H1 (cell line): ENCODE results near the gene MBD3L5. TPM values are rescaled to one million over a fixed set of nuclear protein-coding genes. Genes with fewer than 3 reads are reported as not detected.

ENCODE experiments used
- CTCF ChIA-PET: fragments of 300-600 bp; sonication (Branson Sonifier 250); formaldehyde crosslinking; loops from one replicate; lab custom pipeline; 2021; ENCODE audit not compliant: partially characterized antibody; lab: Charles Lee
- POLR2A ChIA-PET: fragments of 300-600 bp; sonication (Branson Sonifier 250); formaldehyde crosslinking; loops from one replicate; lab custom pipeline; 2021; ENCODE audit warnings: inconsistent platforms; ENCODE audit not compliant: partially characterized antibody; lab: Charles Lee
- DNase-seq, 2 experiments: peaks; one replicate each; pipeline versions ENCODE4 v3.0.0 to v3.0.0-alpha.2; 2010 to 2022; ENCODE audit warnings: low spot score in 2 of 2, low read depth in 1 of 2, mixed read lengths in 1 of 2
- FAIRE-seq: peaks from 2 replicates; lab custom pipeline; 2011; peaks lifted over from hg19 to GRCh38; lab: Jason Lieb, UNC
- H2AFZ ChIP-seq: 2 replicates; pipeline ENCODE4 v1.8.1; 2012; ENCODE audit warnings: low read length, inconsistent platforms
- H2AK5ac ChIP-seq: 2 replicates; pipeline ENCODE4 v1.6.1; 2013; ENCODE audit warnings: low read depth, low read length
- H2BK120ac ChIP-seq: replicated peaks from 2 replicates; pipeline ENCODE3; 2013; ENCODE audit warnings: low read depth, low read length, inconsistent platforms
- H2BK12ac ChIP-seq: 2 replicates; pipeline ENCODE4 v1.6.1; 2013; ENCODE audit warnings: low read depth, low read length
- H2BK15ac ChIP-seq: 2 replicates; pipeline ENCODE4 v1.6.1; 2013; ENCODE audit warnings: low read length
- H2BK20ac ChIP-seq: 2 replicates; pipeline ENCODE4 v1.6.1; 2013; ENCODE audit warnings: low read length
- H2BK5ac ChIP-seq: 2 replicates; pipeline ENCODE4 v1.6.1; 2013; ENCODE audit warnings: low read depth, low read length
- H3K14ac ChIP-seq: 2 replicates; pipeline ENCODE4 v1.6.1; 2013; ENCODE audit warnings: inconsistent platforms; ENCODE audit not compliant: insufficient read length
- H3K18ac ChIP-seq: 2 replicates; pipeline ENCODE4 v1.6.1; 2013; ENCODE audit warnings: low read length; ENCODE audit errors: extremely low read depth
- H3K23ac ChIP-seq: 2 replicates; pipeline ENCODE4 v1.6.1; 2013; ENCODE audit warnings: inconsistent platforms; ENCODE audit not compliant: insufficient read length
- H3K23me2 ChIP-seq: 2 replicates; pipeline ENCODE4 v1.6.1; 2013; ENCODE audit warnings: low read depth, low read length
- H3K27ac ChIP-seq: 2 replicates; pipeline ENCODE4 v1.6.1; 2011; ENCODE audit warnings: low read depth, low read length, inconsistent platforms
- H3K27me3 ChIP-seq, 4 experiments: replicated peaks in 1 of 4; 1 replicate in 1 of 4; 2 replicates in 3 of 4; pipeline versions ENCODE4 v1.6.1 to v1.8.1; 2011 to 2013; ENCODE audit warnings: low read length in 3 of 4, mild to moderate bottlenecking in 3 of 4, inconsistent platforms in 2 of 4, mixed read lengths in 2 of 4, moderate library complexity in 1 of 4; ENCODE audit not compliant: control insufficient read depth in 3 of 4, insufficient read depth in 3 of 4; ENCODE audit errors: extremely low read depth in 1 of 4
- H3K36me3 ChIP-seq, 4 experiments: 2 replicates each; pipeline versions ENCODE4 v1.6.1 to v1.8.1; 2011 to 2013; ENCODE audit warnings: mild to moderate bottlenecking in 4 of 4, low read length in 3 of 4, moderate library complexity in 2 of 4, control low read depth in 1 of 4, inconsistent platforms in 1 of 4; ENCODE audit not compliant: insufficient read depth in 4 of 4, control insufficient read depth in 2 of 4
- H3K4ac ChIP-seq: replicated peaks from 2 replicates; pipeline ENCODE3; 2013; ENCODE audit warnings: low read length, low read depth, mixed read lengths, inconsistent platforms; ENCODE audit not compliant: insufficient read length
- H3K4me1 ChIP-seq, 4 experiments: replicated peaks in 1 of 4; 1 replicate in 1 of 4; 2 replicates in 3 of 4; pipeline versions ENCODE4 v1.6.1 to v1.8.1; 2011 to 2013; ENCODE audit warnings: low read length in 3 of 4, inconsistent platforms in 2 of 4, mixed read lengths in 1 of 4; ENCODE audit not compliant: insufficient read depth in 4 of 4, control insufficient read depth in 3 of 4
- H3K4me2 ChIP-seq, 2 experiments: 2 replicates each; pipeline versions ENCODE4 v1.6.1 to v1.8.1; 2011 to 2013; ENCODE audit warnings: low read depth in 2 of 2, low read length in 2 of 2, control low read depth in 1 of 2, inconsistent platforms in 1 of 2, mild to moderate bottlenecking in 1 of 2; ENCODE audit not compliant: insufficient read depth in 1 of 2
- H3K4me3 ChIP-seq, 4 experiments: fragments of 200-600, 300-600 bp in 1 of 4; sonication (generic), shearing (Covaris generic), sonication (Bioruptor Twin) in 1 of 4; 2 replicates each; pipeline versions ENCODE4 v1.5.1 to v1.8.1; 2011 to 2016; ENCODE audit warnings: low read length in 4 of 4, low read depth in 3 of 4, control low read depth in 2 of 4, inconsistent platforms in 2 of 4, mild to moderate bottlenecking in 2 of 4, mixed read lengths in 1 of 4, moderate library complexity in 1 of 4; ENCODE audit not compliant: insufficient read depth in 2 of 4; ENCODE audit errors: extremely low read depth in 1 of 4
- H3K56ac ChIP-seq: replicated peaks from 2 replicates; pipeline ENCODE3; 2013; ENCODE audit warnings: low read depth, mild to moderate bottlenecking, mixed read lengths, low read length, inconsistent platforms; ENCODE audit not compliant: insufficient read length
- H3K79me1 ChIP-seq: 2 replicates; pipeline ENCODE4 v1.6.1; 2013; ENCODE audit warnings: low read depth, low read length, control low read depth
- H3K79me2 ChIP-seq, 2 experiments: 2 replicates each; pipeline versions ENCODE4 v1.6.1 to v1.8.1; 2012 to 2013; ENCODE audit warnings: low read length in 2 of 2, mild to moderate bottlenecking in 2 of 2, inconsistent platforms in 1 of 2; ENCODE audit not compliant: insufficient read depth in 2 of 2, control insufficient read depth in 1 of 2
- H3K9ac ChIP-seq, 4 experiments: replicated peaks in 1 of 4; 1 replicate in 1 of 4; 2 replicates in 3 of 4; pipeline versions ENCODE4 v1.6.1 to v1.8.1; 2011 to 2013; ENCODE audit warnings: low read depth in 3 of 4, low read length in 3 of 4, control low read depth in 2 of 4, mild to moderate bottlenecking in 2 of 4, moderate library complexity in 2 of 4, inconsistent platforms in 1 of 4; ENCODE audit errors: extremely low read depth in 1 of 4
- H3K9me3 ChIP-seq, 2 experiments: 2 replicates each; pipeline versions ENCODE4 v1.6.1 to v1.8.1; 2012 to 2013; ENCODE audit warnings: mild to moderate bottlenecking in 2 of 2, moderate library complexity in 2 of 2, control low read depth in 1 of 2, inconsistent platforms in 1 of 2, low read depth in 1 of 2, low read length in 1 of 2, mixed read lengths in 1 of 2; ENCODE audit not compliant: insufficient read depth in 2 of 2
- H4K20me1 ChIP-seq, 2 experiments: replicated peaks in 1 of 2; 2 replicates each; pipeline versions ENCODE3 to v1.8.1; 2011 to 2013; ENCODE audit warnings: inconsistent platforms in 2 of 2, low read length in 2 of 2, mild to moderate bottlenecking in 1 of 2; ENCODE audit not compliant: insufficient read depth in 2 of 2, control insufficient read depth in 1 of 2
- H4K5ac ChIP-seq: 2 replicates; pipeline ENCODE4 v1.6.1; 2013; ENCODE audit warnings: low read length, low read depth, mixed read lengths, inconsistent platforms; ENCODE audit not compliant: insufficient read length
- H4K8ac ChIP-seq: 2 replicates; pipeline ENCODE4 v1.8.0; 2013; ENCODE audit warnings: mild to moderate bottlenecking, moderate library complexity, low read length, inconsistent platforms; ENCODE audit not compliant: insufficient read depth; ENCODE audit errors: extremely low read depth
- H4K91ac ChIP-seq: replicated peaks from 2 replicates; pipeline ENCODE3; 2013; ENCODE audit warnings: low read length, mixed read lengths, inconsistent platforms; ENCODE audit not compliant: insufficient read length
- JUN ChIP-seq: IDR thresholded peaks from 2 replicates; pipeline ENCODE4 v1.6.1; 2011; ENCODE audit warnings: low read depth, mild to moderate bottlenecking, improper control_type of control experiment, low read length
- MAFK ChIP-seq: IDR thresholded peaks from 2 replicates; pipeline ENCODE4 v1.6.1; 2012; ENCODE audit warnings: low read depth, mild to moderate bottlenecking, improper control_type of control experiment, low read length
- POLR2AphosphoS5 ChIP-seq: IDR thresholded peaks from 2 replicates; pipeline ENCODE4 v1.6.1; 2011; ENCODE audit warnings: low read depth, low read length
- POU5F1 ChIP-seq: IDR thresholded peaks from 2 replicates; pipeline ENCODE4 v1.6.1; 2011; ENCODE audit warnings: low read depth, mild to moderate bottlenecking, low read length, moderate library complexity
- RFX5 ChIP-seq: IDR thresholded peaks from 2 replicates; pipeline ENCODE4 v1.6.1; 2011; ENCODE audit warnings: low read depth, low read length, improper control_type of control experiment, borderline replicate concordance
- SP1 ChIP-seq: IDR thresholded peaks from 2 replicates; pipeline ENCODE4 v1.6.1; 2011; ENCODE audit warnings: low read depth, low read length
- SRF ChIP-seq: IDR thresholded peaks from 2 replicates; pipeline ENCODE4 v1.6.1; 2011; ENCODE audit warnings: mild to moderate bottlenecking, low read depth, low read length, moderate library complexity
- TAF7 ChIP-seq: optimal IDR thresholded peaks from 2 replicates; pipeline ENCODE3; 2011; ENCODE audit warnings: low read depth, mild to moderate bottlenecking, inconsistent platforms, low read length, moderate library complexity, borderline replicate concordance
- WGBS, 2 experiments: shearing (Covaris generic) in 1 of 2; methylation state at CpG; one replicate each; pipeline versions ENCODE4 v1.1.6 to v1.1.7; 2013 to 2015; ENCODE audit warnings: low lambda C conversion rate in 2 of 2, mixed read lengths in 2 of 2, inconsistent platforms in 1 of 2, low coverage in 1 of 2, missing lambda C conversion rate in 1 of 2; ENCODE audit not compliant: insufficient replicate concordance in 2 of 2, insufficient coverage in 1 of 2, insufficient read length in 1 of 2; ENCODE audit errors: extremely low coverage in 1 of 2, missing lambda C conversion rate in 1 of 2; 5-methylcytosine and 5-hydroxymethylcytosine counted together
- polyA plus RNA-seq, 7 experiments: library from polyadenylated mRNA; depleted of rRNA in 3 of 7; stranded (reverse) in 5 of 7; unstranded in 2 of 7; fragments of >200 nt in 5 of 7; fragments of 200-250 nt in 2 of 7; gene quantifications; 1 replicate in 5 of 7; 2 replicates in 1 of 7; 4 replicates in 1 of 7; pipeline versions ENCODE4 v1.2.1 to v1.2.3, GENCODE V29; 2011 to 2013; ENCODE audit warnings: missing spikeins in 2 of 7, mixed read lengths in 2 of 7
- total RNA-seq: library from RNA; stranded (reverse); fragmentation: NEBNext Ultra II Directional; extraction: Animal tissue kit (Norgen Biotek cat#: 25700); gene quantifications from 2 replicates; pipeline ENCODE4 v1.2.1, GENCODE V29; 2021
- TF ChIP-seq, protein P1 (sequence below): IDR thresholded peaks from 2 replicates; pipeline ENCODE4 v1.6.1; 2012; ENCODE audit warnings: inconsistent platforms

MBD3L5 gene
- total and polyA plus RNA-seq, 2 of the 8 experiments (the other 6 are each of a cell fraction or from before 2014, with no cell fraction given) = not detected

DNA sequence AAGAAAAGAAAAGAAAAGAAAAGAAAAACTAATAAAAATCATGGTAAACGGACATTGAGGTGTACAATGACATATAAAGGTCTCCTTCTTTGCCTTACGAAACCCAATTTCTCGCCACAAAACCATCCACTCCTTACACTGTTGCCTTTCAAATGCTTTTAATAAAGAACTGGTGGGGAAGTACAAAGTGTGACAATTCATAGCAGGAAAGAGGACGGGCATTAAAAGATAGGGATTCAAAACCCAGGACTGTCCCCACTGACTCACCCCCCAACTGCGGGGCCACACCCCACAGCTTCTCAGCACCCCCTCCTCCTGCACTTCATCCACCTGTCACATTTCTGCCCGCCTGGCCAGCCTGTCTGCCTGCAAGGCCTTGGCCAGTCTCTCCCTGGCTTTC lies 11.6 kb upstream of the MBD3L5 start:
- CTCF ChIA-PET = no interaction called here
- no peak for DNase-seq

More for the DNA sequence above, 11.6 kb upstream of the MBD3L5 start:
- Histone ChIP-seq H4K91ac (no peak overlapping the region), H3K79me1 (no peaks in the 10 kb centered on the region), H2BK15ac (no peak overlapping the region), H3K23me2 (no peaks in the 10 kb centered on the region), H3K18ac (no peak overlapping the region), H3K4me3 (no peak overlapping the region), H3K14ac (no peak overlapping the region), H4K5ac (no peak overlapping the region), H3K79me2 (no peaks in the 10 kb centered on the region), H2BK120ac (no peak overlapping the region), H3K27ac (no peak overlapping the region), H2AFZ (no peak overlapping the region), H4K8ac (no peak overlapping the region), H3K23ac (no peak overlapping the region), H2AK5ac (no peak overlapping the region), H3K9me3 (peaks cover 24 to 36% of the 10 kb centered on the region in 2 experiments), H3K36me3 (no peaks in the 10 kb centered on the region), H2BK12ac (no peak overlapping the region), H4K20me1 (no peaks in the 10 kb centered on the region), H2BK5ac (no peak overlapping the region), H3K9ac (no peak overlapping the region), H3K4ac (no peak overlapping the region), H3K56ac (no peak overlapping the region), H2BK20ac (no peak overlapping the region), H3K4me2 (no peak overlapping the region), H3K4me1 (no peaks in the 10 kb centered on the region), H3K27me3 (no peaks in the 10 kb centered on the region)
- FAIRE-seq = no peak
- 81% methylated on average over 5 of the region's 6 CpGs; no CpG with 5 or more reads in 1 of the 2 experiments for WGBS, 2 experiments
- no peak for TF ChIP-seq MAFK
- TF ChIP-seq, protein P1, sequence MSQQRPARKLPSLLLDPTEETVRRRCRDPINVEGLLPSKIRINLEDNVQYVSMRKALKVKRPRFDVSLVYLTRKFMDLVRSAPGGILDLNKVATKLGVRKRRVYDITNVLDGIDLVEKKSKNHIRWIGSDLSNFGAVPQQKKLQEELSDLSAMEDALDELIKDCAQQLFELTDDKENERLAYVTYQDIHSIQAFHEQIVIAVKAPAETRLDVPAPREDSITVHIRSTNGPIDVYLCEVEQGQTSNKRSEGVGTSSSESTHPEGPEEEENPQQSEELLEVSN = no peak
- no peak for TF ChIP-seq SRF
- no peak for TF ChIP-seq TAF7
- no peak for TF ChIP-seq POLR2AphosphoS5
- TF ChIP-seq RFX5 = no peak
- no peak for TF ChIP-seq JUN
- no peak for TF ChIP-seq POU5F1
- TF ChIP-seq SP1 = no peak
- POLR2A ChIA-PET = no interaction called here
